Measurements from ENCODE around the gene IL27RA. TPM values are rescaled to one million over a fixed set of nuclear protein-coding genes. Genes with fewer than 3 reads are reported as not detected.

IL27RA gene
- total RNA-seq, 1 experiment from 2014 or later: 10.2 TPM

GRCh38 chr19:14097532-14098151 lies 66.1 kb downstream of the IL27RA start:
- ChIA-PET CTCF (no interaction called here), POLR2A (no interaction called here)
- no TSS peak for BruUV-seq (replicated peaks)
- Histone ChIP-seq H3K9me3 (ENCODE audit: control insufficient read depth, insufficient read depth, low read depth, low read length) (peaks cover 3% of the 10 kb centered on the region; the same call in 1 of the 2 replicates), H3K4me3 (ENCODE audit: low read depth in 2 of 2, low read length in 2 of 2) (no peak overlapping the region), H3K4me1 (ENCODE audit: control insufficient read depth, insufficient read depth, low read length) (no peaks in the 10 kb centered on the region), H3K36me3 (ENCODE audit: control insufficient read depth, insufficient read depth, low read length) (no peaks in the 10 kb centered on the region), H3K27me3 (ENCODE audit: control insufficient read depth, insufficient read depth, low read length) (no peaks in the 10 kb centered on the region), H3K27ac (ENCODE audit: low read length) (no peak overlapping the region)
- intact Hi-C loops (cut with micrococcal nuclease; ENCODE audit: unreplicated experiment): no loop called here
- no peak for ATAC-seq
- no peak for TF ChIP-seq SIN3A (IDR thresholded peaks at IDR 0.05; ENCODE audit: borderline replicate concordance, insufficient read depth, low read depth, low read length)
- TF ChIP-seq REST (IDR thresholded peaks at IDR 0.05; ENCODE audit: insufficient read depth in 1 of 2, low read depth in 2 of 2, low read length in 1 of 2): no peak
- TF ChIP-seq TCF7L2 (IDR thresholded peaks at IDR 0.05; ENCODE audit: low read depth, low read length): no peak
- TF ChIP-seq POLR2AphosphoS5 (IDR thresholded peaks at IDR 0.05; ENCODE audit: low read depth, low read length): no peak
- TF ChIP-seq CTCF (IDR thresholded peaks at IDR 0.05): no peak; the same call in 1 of the 2 replicates
- in situ Hi-C loops (cut with HindIII; ENCODE audit: low pct_unique_long_range_greater_than_20kb, low sequenced_read_pairs): no loop called here
- DNase-seq (ENCODE audit: low read depth, low spot score): no peak

- in situ Hi-C loops (cut with HindIII; ENCODE audit: low pct_unique_long_range_greater_than_20kb, low sequenced_read_pairs): no loop called here
- BruUV-seq (replicated peaks): no TSS peak
- H3K4me3 ChIP-seq (ENCODE audit: low read depth in 2 of 2, low read length in 2 of 2): no peak overlapping the region
- TF ChIP-seq SIN3A (IDR thresholded peaks at IDR 0.05; ENCODE audit: borderline replicate concordance, insufficient read depth, low read depth, low read length) (no peak), CTCF (IDR thresholded peaks at IDR 0.05) (no peak), TCF7L2 (IDR thresholded peaks at IDR 0.05; ENCODE audit: low read depth, low read length) (no peak), REST (IDR thresholded peaks at IDR 0.05; ENCODE audit: insufficient read depth in 1 of 2, low read depth in 2 of 2, low read length in 1 of 2) (no peak), POLR2AphosphoS5 (IDR thresholded peaks at IDR 0.05; ENCODE audit: low read depth, low read length) (no peak)
- POLR2A ChIA-PET: no interaction called here
- no peak for ATAC-seq
- CTCF ChIA-PET: no interaction called here
- H3K27ac ChIP-seq (ENCODE audit: low read length): no peak overlapping the region
- no peaks in the 10 kb centered on the region for H3K9me3 ChIP-seq (ENCODE audit: control insufficient read depth, insufficient read depth, low read depth, low read length)
- intact Hi-C loops (cut with micrococcal nuclease; ENCODE audit: unreplicated experiment): no loop called here
- DNase-seq (ENCODE audit: low read depth, low spot score): no peak
- no peaks in the 10 kb centered on the region for H3K4me1 ChIP-seq (ENCODE audit: control insufficient read depth, insufficient read depth, low read length)
- H3K27me3 ChIP-seq (ENCODE audit: control insufficient read depth, insufficient read depth, low read length): no peaks in the 10 kb centered on the region
- H3K36me3 ChIP-seq (ENCODE audit: control insufficient read depth, insufficient read depth, low read length): no peaks in the 10 kb centered on the region
Observed at GRCh38 chr19:14101003-14101545, 69.5 kb downstream of the IL27RA start.

Measured in Panc1 (cell line).